Activated CD4-positive, CD25-positive, alpha-beta regulatory T cell treated with anti-CD3 and anti-CD28 coated beads, Interleukin-2, amount 50 U/mL, for 72 hours (primary cell): ENCODE results near the gene PODN.

Source experiments
- DNase-seq: peaks from one replicate; pipeline ENCODE4 v3.0.0; 2021

Gene PODN

GRCh38 chr1:53075206-53075605 lies 13.2 kb downstream of the PODN start:
- peak; percentile 4 for DNase-seq

GRCh38 chr1:53075761-53076163 lies 13.7 kb downstream of the PODN start:
- DNase-seq: peak; percentile 24

- no peak for DNase-seq
These were observed 14.2 kb downstream of the PODN start for GRCh38 chr1:53076165-53076564.

- no peak for DNase-seq
These were observed 14.9 kb downstream of the PODN start for GRCh38 chr1:53076721-53077598.

- DNase-seq: no peak
These were observed 15.6 kb downstream of the PODN start for GRCh38 chr1:53077599-53077965.

- no peak for DNase-seq
These were observed 16.5 kb downstream of the PODN start for GRCh38 chr1:53078333-53079101.

DNA sequence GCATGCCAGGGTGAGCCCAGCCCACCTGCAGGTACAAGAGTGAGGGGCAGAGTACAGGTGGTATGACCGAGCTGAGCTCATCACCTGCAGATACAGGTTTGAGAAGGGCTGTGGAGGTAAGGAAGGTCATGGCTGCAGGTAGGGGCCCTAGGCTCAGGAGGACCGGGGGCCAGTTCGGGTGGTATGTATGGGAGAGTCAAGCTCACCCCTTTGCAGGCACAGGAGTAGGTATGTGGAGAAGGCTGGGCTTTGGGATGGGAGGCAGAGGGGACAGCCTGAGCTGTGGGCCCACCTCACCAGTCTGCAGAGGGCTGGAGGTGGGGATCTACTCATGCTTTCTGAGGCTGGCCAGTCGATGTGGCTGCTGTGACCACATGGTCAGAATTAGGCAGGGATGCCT lies 17.2 kb downstream of the PODN start:
- no peak for DNase-seq

DNA sequence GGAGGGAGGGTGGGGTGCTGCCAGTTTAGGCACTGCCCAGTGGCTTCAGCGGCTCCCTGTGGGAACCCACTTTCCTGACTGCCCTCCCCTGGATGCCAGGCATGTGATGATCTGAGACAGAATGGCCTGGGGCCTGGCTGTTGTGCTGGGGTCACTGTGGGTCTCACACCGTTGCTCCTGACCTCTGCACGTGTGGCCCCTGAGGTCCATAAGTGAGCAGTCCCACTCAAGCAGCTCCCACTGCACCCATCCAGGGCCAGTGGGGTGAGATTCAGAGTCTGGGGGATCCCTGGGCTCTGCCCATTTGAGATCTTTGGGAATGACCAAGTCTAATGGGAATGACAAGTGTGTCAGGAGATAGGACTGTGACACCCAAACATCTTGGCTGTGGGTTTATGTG lies 18.0 kb downstream of the PODN start:
- no peak for DNase-seq

GRCh38 chr1:53080769-53081168 lies 18.8 kb downstream of the PODN start:
- DNase-seq: no peak

- DNase-seq: no peak
These were observed 19.5 kb downstream of the PODN start for GRCh38 chr1:53081384-53082066.

DNA sequence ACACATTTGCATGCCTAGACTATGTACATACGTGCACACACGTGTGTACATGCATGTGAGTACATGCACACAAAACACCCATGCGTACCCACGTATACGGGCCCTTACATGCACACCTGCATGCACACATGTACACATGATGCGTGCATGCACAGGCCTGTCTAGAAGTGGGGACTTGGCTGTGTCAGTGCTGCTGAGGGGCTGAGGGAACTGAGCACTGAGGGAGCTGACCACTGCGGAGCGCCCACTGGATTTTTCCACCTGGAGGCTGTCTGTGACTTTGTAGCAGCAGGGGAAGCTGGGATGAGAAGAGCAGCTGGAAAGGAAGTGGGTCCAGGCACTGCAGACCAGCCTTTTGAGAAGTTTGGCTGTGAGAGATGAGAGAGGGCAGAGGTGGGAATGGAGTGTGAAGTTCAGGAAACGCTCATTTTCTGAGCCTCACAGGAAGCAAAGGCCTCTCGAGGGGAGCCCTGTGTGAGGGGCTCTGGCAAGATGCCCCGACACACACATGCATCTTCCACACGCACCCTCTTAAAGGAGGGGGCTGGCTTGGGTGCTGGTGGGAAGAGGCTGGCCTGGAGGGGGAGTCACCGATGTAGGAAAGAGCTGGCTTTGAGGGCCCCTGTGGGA lies 20.9 kb downstream of the PODN start:
- no peak for DNase-seq

- DNase-seq: no peak
These were observed 21.9 kb downstream of the PODN start for GRCh38 chr1:53083636-53084588.

GRCh38 chr1:53084589-53084971 lies 22.6 kb downstream of the PODN start:
- DNase-seq: no peak

DNA sequence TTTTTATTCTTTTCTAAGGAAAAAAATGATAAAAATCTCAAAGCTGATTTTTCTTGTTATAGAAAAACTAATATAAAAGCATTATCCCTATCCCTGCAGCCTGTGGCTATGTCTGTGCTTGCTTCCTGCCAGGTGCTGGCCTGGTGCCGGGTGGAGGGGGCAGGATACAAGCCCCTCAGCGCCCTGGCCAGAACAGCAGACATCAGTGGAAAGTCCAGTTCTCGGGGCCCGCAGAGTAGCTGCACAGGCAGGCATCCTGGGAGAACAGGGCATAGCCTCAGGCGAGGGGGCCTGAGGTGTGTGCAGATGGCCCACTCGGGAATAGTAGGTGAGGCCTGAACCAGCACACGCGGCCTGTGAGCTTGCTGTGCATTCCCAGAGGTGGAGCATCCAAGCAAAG lies 23.4 kb downstream of the PODN start:
- DNase-seq: no peak

DNA sequence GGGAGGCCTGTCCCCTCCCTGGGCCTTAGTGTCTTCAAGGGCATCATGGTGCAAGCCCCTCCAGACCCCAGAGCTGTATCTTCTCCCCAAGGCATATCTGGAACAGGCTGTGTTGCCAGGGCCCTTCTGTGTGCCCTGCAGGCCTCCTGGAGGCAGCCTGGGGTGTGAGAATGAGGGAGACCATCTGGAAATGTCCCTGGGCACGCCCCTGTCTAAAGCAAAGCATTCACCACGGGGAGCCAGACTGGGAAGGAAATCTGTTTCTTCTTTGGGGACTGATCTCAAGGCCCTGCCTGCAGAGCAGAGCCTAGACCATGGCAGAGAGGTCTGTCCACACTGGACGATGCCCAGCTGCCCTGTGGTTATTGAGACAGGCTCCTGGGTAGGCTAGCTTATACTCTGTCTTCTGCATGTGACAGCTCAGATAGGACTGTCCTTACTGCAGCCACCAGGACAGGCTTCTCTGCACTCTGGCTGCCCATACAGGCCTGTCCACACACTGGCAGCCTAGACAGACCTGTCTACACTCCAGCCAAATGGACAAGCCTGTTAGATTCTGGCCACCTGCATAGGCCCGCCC lies 24.6 kb downstream of the PODN start:
- no peak for DNase-seq

DNA sequence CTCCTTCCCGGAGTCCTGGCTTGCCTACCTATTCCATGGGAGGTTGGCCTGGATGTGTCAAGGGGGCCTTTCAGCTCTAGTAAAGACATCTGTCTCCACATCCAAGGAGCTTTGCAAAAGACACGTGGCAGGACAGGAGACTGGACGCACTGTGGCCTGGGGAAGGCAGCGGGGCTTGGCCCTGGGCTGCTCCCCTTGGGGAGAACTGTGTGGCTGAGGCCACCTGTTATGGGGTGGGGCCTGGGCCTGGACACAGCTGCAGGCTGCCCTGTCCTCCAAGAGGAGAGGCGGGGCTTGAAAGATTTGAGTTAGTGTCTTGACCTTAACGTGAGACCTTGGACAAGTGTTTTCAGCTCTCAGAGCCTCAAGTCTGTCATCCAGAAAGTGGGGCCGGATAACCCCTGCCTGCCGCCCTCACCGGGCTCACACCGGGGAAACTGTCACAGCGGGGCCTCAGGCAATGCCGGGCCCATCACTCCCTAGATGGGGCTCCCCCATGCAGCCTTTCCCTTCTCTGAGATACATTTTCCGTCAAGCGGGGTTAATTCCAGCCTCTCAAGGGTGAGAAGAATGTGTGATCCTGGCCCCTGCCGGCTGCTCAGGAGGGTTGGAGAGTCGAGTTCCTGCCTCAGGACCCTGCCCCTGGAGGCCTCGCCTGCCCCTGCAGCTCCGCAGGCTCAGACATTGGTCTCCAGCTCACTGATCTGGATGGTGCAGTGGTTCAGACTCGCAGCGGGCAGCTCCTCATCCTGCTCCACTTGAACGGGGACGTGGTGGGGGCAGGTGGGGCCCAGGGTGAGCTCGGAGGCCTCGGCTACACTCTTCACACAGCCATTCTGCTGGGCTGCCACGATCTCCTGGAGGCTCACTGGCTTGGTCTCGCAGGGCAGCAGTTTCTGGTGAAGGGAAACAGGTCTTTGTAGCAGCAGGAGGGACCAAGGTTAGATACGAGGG lies 25.6 kb downstream of the PODN start:
- no peak for DNase-seq

- DNase-seq: no peak
These were observed 26.7 kb downstream of the PODN start for GRCh38 chr1:53088616-53089300.

DNA sequence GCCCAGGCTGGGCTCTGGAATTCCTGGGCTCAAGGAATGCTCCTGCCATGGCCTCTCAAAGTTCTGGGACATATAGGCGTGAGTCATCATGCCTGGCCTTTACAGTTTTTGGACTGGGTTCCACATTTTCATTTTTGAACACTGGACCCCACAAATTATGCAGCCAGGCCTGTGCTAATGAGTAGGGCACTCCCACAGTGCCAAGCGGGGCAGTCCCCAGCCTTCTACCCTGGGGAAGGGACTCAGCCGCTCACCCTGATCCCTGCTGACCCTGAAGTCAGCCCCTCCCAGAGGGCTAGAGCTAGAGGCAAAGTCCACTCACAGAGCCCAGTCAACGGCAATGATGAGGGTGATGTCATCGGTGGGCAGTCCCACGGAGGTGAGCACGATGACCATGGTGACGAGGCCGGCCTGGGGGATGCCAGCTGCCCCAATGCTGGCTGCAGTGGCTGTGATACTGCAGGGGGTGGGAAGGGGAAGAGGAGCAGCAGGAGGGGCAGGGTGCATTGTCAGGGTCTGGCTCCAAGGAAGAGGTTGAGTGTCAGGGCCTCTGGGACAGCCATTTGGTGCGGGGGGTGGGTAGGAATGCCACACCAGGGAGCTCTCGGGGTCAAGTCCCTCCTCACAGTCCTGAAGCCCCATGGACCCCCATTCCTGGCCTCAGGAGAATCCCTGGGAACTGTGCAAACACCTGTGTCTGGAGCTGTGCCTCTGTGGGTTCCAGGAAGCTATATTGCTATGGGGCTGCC lies 27.6 kb downstream of the PODN start:
- DNase-seq: no peak
